Measurements from ENCODE around the gene FRMPD1.

The FRMPD1 gene

DNA sequence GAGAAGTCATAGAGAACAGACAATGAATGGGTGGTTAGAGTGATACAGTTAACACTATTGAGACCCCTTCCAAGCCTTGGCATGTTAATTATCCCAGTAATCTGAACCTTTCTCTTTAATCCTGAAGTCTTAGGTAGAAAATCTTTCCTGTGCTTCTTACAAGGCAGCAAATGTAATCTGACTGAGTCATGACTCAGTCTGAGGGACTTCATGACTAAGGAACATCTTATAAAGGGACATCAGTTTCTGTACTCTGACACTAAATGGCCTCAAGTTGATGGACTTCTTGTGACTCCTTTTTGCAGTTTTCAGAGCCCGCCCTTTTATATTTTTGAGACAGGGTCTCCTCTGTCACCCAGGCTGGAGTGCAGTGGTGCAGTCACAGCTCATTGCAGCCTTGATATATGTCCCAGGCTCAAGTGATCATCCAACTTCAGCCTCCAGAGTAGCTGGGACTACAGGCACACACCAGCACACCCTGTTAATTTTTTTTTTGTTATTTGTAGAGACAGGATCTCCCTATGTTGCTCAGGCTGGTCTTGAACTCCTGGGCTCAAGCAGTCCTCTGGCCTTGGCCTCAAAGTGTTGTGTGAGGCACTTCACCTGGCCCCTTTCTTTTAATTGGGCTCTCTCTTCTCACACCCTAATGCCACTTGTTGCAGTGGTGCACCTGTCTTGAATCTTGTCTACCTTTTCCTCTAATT lies 124.6 kb downstream of the FRMPD1 start:
- FAIRE-seq (no peak), DNase-seq (ENCODE audit: low spot score) (no peak)

DNA sequence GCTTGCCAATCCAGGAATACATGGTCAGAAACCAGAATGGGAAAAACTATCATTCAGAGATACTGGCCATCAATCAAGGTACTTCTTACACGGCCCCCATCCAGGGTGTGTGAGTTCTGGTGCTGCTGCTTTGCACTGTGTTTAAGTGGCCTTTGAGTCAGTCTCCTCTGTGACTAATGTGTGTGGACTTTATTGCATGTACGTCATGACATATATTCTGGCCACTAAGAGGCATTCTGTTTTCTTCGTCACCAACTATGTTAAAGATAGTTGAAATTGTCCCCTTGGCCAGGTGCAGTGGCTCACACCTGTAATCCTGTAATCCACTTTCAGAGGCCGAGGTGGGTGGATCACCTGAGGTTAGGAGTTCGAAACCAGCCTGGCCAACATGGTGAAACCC lies 125.6 kb downstream of the FRMPD1 start:
- DNase-seq (ENCODE audit: low spot score) (no peak), FAIRE-seq (no peak)

DNA sequence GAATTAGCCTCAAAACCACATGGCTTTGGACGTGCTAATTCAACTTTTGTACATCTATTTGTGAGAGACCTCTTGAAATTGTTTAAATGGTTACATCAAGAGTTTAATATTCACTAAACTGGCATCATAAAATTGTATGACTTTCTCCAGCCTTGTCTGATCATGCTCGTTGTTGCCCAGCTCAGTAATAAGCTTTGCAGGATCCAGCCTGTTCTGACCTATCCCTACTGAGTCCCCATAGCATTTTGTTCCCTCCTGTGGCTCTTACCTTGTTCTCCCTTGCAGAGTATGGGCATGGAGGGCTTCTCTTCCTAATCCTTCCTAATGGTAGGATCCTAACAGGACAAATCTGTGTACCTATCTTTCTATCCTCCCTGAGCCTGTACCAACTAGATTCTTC lies 127.8 kb downstream of the FRMPD1 start:
- DNase-seq (ENCODE audit: low spot score) (no peak), FAIRE-seq (no peak)

DNA sequence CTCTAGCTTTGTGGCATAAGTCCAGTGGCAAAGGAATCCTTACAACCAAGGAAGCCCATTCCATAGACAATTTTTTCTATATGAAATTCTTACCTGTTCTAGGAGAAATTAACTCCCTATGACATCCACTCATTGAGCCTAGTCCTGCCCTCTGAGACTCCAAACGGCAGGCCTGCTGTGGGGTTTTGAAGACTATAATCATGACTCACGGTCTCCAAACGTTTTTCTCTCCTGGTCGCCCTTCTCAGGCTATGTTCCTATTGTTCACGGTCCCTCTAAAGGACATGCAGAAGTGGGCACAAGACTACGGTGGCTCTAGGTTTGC lies 133.5 kb downstream of the FRMPD1 start:
- FAIRE-seq: no peak
- no peak for DNase-seq (ENCODE audit: low spot score)

DNA sequence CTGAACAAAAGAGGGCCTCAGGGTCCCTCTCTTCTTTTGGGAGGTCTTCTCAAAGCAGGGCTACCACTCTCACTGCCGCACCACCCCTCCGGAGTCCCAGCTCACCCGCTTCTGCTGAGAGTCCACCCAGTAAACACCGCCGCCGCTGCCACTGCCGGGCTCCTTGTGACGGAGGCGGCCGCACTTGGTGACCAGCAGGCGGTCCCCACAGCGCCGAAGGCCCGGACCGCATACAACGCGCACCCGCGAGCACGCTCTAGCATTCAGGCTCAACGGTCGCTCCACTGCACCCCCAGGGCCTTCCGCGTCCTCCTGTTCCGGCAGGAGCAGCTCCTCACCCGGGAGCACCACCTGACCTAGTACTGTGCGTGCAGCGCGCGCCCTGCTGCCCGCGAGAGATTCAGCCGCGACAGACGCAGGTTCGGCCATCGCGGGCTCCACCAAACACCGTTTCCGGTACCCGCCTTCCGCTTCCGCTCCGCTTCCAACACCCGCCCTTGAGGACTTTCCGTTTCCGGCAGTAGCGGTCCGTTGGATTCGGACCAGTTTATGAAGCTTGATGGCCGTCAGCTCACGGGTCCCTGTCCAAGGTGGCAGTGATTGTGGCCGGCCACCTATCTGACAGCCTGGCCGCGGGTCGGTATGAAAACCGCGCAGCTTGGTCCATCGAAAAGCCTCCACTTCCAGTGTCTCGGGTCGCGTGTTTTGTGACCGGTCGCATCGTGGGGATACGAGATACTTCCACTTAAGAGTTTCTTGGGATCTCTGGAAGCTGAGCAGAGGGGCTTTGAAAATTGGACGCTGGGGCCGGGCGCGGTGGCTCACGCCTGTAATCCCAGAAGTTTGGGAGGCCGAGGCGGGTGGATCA lies 134.1 kb downstream of the FRMPD1 start, which contains the start of gene EXOSC3:
Gene EXOSC3, minus strand, starts transcription at position 449 of the 868 bp plus-strand sequence. Its CDS starts 20 bp downstream, at position 429.
- FAIRE-seq (peak; percentile 30), DNase-seq (ENCODE audit: low spot score) (peak; percentile 89)

DNA sequence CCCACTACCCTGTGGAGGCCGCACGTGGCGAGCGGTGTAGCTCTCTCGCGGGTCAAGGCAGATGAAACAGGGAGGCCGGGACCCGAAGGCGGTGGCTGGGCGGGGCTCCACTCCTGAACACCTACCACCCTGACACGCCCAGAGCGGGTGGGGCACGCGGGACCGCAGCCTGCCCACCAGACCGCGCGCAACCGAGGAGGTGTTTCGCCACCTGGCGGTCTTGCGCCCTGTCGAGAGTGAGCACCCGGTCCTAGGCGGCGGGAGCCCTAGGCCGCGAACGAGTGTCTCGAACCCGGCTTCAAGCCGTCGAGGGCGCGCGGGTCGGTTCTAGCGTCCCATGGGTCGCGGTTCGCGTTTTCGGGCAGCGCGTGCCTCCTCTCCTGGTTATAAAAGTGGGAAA lies 136.3 kb downstream of the FRMPD1 start:
- FAIRE-seq (no peak), DNase-seq (ENCODE audit: low spot score) (no peak)

DNA sequence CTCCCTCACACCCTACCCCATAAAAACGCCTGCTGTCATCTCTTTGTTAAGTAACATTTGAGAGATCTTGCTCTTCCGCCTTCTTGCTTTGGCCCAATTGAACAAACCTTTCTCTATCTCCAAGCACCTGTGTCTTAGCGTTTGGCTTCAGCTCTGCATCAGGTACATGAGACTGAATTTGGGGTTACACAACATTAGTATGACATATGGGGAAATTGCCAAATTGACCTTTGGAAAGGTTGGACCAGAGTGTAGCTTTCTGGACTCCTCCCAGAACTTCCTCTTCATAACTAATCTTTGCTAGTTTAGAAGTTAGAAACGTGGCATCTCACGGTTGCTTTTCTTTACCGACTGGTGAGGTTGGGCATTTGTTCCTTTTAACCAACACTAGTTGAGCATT lies 137.6 kb downstream of the FRMPD1 start:
- FAIRE-seq (no peak), DNase-seq (ENCODE audit: low spot score) (no peak)

DNA sequence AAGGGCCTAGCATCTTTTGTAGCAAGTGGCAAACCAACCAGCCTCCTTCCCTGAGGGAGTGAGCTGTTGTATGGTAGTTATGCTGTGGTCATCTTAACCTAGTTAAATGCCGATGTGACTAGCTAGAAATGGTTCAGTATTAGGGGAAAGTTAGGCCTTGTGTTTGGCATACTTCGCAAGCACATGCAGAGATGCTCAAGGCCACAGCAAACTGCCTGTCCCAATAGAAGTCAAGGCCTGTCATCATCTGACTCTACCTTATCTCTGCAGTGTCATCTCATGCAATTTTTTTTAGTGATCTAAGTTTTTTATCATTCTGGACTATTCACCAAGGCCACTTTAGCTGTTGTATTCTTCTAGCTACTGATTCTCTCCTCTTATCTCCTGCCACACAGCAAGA lies 139.3 kb downstream of the FRMPD1 start:
- FAIRE-seq (no peak), DNase-seq (ENCODE audit: low spot score) (no peak)

DNA sequence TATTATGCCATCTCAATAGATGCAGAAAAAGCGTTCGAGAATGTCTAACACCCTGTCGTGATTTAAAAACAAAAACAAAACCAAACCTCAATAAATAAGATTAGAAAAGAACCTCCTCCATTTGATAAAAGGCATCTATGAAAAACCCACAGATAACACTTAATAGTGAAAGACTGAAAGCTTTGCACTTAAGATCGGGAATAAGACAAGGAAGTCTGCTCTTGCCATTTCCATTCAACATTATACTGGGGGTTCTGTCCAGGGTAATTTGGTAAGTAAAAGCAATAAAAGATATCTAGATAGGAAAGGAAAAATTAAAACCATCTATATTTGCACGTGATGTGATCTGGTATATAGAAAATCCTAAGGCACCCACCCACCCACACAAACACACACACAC lies 141.4 kb downstream of the FRMPD1 start:
- no peak for DNase-seq (ENCODE audit: low spot score)
- no peak for FAIRE-seq

DNA sequence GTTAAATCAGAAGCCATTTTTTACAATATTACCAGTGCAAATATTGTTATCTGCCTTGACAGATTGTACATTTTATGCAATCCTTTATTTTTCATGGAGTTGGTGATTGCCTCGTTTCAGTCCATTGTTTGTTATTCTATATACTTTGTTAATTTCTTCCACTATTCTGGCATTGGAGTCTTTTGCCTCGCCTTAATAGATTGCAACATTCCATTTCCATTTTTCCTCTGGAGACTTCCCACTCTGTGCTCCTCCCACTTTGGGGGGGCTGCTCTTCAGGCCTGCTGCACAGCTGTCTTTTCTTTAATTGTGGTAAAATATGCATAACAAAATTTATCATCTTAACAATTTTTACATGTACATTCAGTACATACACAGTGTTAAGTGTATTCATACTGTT lies 145.5 kb downstream of the FRMPD1 start:
- FAIRE-seq: no peak
- DNase-seq (ENCODE audit: low spot score): no peak

All from urothelium cell line (cell line).